HEK293 (cell line): ENCODE measurements around the gene USP2.

Experiments used
- CTCF ChIA-PET: fragments of 350-600 bp; formaldehyde crosslinking; extraction: SDS; loops from one replicate; lab custom pipeline; 2021; ENCODE audit warnings: antibody characterized with exemption; lab: Yijun Ruan, JAX
- POLR2A ChIA-PET: fragments of 300-600 bp; formaldehyde crosslinking; extraction: SDS; loops from one replicate; lab custom pipeline; 2020; ENCODE audit warnings: antibody characterized with exemption, inconsistent platforms; lab: Yijun Ruan, JAX
- H3K27ac ChIP-seq: fragments of 200-500 bp; sonication (Bioruptor generic); 2 replicates; pipeline ENCODE4 v1.5.1; 2014; ENCODE audit warnings: low read depth, low read length, control low read depth, inconsistent platforms; ENCODE audit errors: extremely low read depth
- H3K36me3 ChIP-seq, 2 experiments: fragments of 200-500 bp in 1 of 2; sonication (Bioruptor generic) in 1 of 2; 1 replicate in 1 of 2; 2 replicates in 1 of 2; pipeline ENCODE4 v1.5.1; 2014 to 2017; ENCODE audit warnings: inconsistent platforms in 2 of 2, low read length in 2 of 2; ENCODE audit not compliant: control insufficient read depth in 2 of 2, insufficient read depth in 1 of 2
- H3K4me1 ChIP-seq: fragments of 200-500 bp; sonication (Bioruptor generic); 2 replicates; pipeline ENCODE4 v1.5.1; 2014; ENCODE audit warnings: mild to moderate bottlenecking, low read length, inconsistent platforms; ENCODE audit not compliant: control insufficient read depth, insufficient read depth
- H3K4me3 ChIP-seq: 2 replicates; pipeline ENCODE4 v1.5.1; 2011; ENCODE audit warnings: low read depth, mild to moderate bottlenecking, control low read depth, low read length, moderate library complexity
- H3K9me3 ChIP-seq: fragments of 200-500 bp; sonication (Bioruptor generic); 2 replicates; pipeline ENCODE4 v1.5.1; 2014; ENCODE audit warnings: low read depth, low read length, inconsistent platforms; ENCODE audit not compliant: control insufficient read depth, insufficient read depth
- GLI2 ChIP-seq: fragments of 450-650 bp; formaldehyde crosslinking; IDR thresholded peaks from 2 replicates; pipeline ENCODE4; 2017; ENCODE audit warnings: missing biosample characterization, missing genetic modification characterization, low read depth, borderline replicate concordance
- IKZF3 ChIP-seq: fragments of 450-650 bp; IDR thresholded peaks from 2 replicates; pipeline ENCODE4 v1.5.0; 2018; ENCODE audit warnings: missing biosample characterization, mild to moderate bottlenecking, missing genetic modification characterization, moderate library complexity
- KLF8 ChIP-seq: fragments of 450-650 bp; formaldehyde crosslinking; IDR thresholded peaks from 2 replicates; pipeline ENCODE4 v1.5.1; 2016; ENCODE audit warnings: missing biosample characterization, missing genetic modification characterization
- PRDM1 ChIP-seq: fragments of 450-650 bp; formaldehyde crosslinking; IDR thresholded peaks from 2 replicates; pipeline ENCODE4; 2016; ENCODE audit warnings: missing biosample characterization, missing genetic modification characterization
- REPIN1 ChIP-seq: fragments of 450-650 bp; formaldehyde crosslinking; IDR thresholded peaks from 2 replicates; pipeline ENCODE4 v1.5.1; 2017; ENCODE audit warnings: missing biosample characterization, missing genetic modification characterization, low read depth
- YY1 ChIP-seq: fragments of 450-650 bp; formaldehyde crosslinking; IDR thresholded peaks from 2 replicates; pipeline ENCODE4 v1.5.1; 2018; ENCODE audit warnings: missing biosample characterization, missing genetic modification characterization
- YY2 ChIP-seq: fragments of 450-650 bp; formaldehyde crosslinking; IDR thresholded peaks from 2 replicates; pipeline ENCODE4 v1.5.1; 2016; ENCODE audit warnings: missing biosample characterization, missing genetic modification characterization
- ZBTB1 ChIP-seq: fragments of 450-650 bp; formaldehyde crosslinking; IDR thresholded peaks from 2 replicates; pipeline ENCODE4 v1.5.1; 2016; ENCODE audit warnings: missing biosample characterization, missing genetic modification characterization
- ZNF169 ChIP-seq: fragments of 450-650 bp; formaldehyde crosslinking; IDR thresholded peaks from 2 replicates; pipeline ENCODE4 v1.5.1; 2016; ENCODE audit warnings: missing biosample characterization, missing genetic modification characterization
- ZNF175 ChIP-seq: fragments of 450-650 bp; formaldehyde crosslinking; IDR thresholded peaks from 2 replicates; pipeline ENCODE4 v1.5.1; 2016; ENCODE audit warnings: missing biosample characterization, missing genetic modification characterization
- ZNF221 ChIP-seq: fragments of 450-650 bp; formaldehyde crosslinking; IDR thresholded peaks from 2 replicates; pipeline ENCODE4 v1.5.1; 2017; ENCODE audit warnings: missing biosample characterization, missing genetic modification characterization, borderline replicate concordance
- ZNF239 ChIP-seq: fragments of 450-650 bp; formaldehyde crosslinking; IDR thresholded peaks from 2 replicates; pipeline ENCODE4 v1.5.1; 2016; ENCODE audit warnings: missing biosample characterization, missing genetic modification characterization
- ZNF433 ChIP-seq: fragments of 450-650 bp; formaldehyde crosslinking; IDR thresholded peaks from 2 replicates; pipeline ENCODE4 v1.5.1; 2016; ENCODE audit warnings: missing biosample characterization, missing genetic modification characterization, low read depth
- ZNF501 ChIP-seq: fragments of 450-650 bp; formaldehyde crosslinking; IDR thresholded peaks from 2 replicates; pipeline ENCODE4 v1.5.1; 2016; ENCODE audit warnings: missing biosample characterization, missing genetic modification characterization
- ZNF548 ChIP-seq: fragments of 450-650 bp; formaldehyde crosslinking; IDR thresholded peaks from 2 replicates; pipeline ENCODE4 v1.5.1; 2016; ENCODE audit warnings: missing biosample characterization, missing genetic modification characterization
- ZNF624 ChIP-seq: fragments of 450-650 bp; formaldehyde crosslinking; IDR thresholded peaks from 2 replicates; pipeline ENCODE4 v1.5.1; 2017; ENCODE audit warnings: missing biosample characterization, missing genetic modification characterization
- ZNF626 ChIP-seq: fragments of 450-650 bp; sonication (Bioruptor Pico); formaldehyde crosslinking; IDR thresholded peaks from 2 replicates; pipeline ENCODE4 v1.5.1; 2018; ENCODE audit warnings: missing biosample characterization, missing genetic modification characterization, inconsistent platforms
- ZNF660 ChIP-seq: fragments of 450-650 bp; IDR thresholded peaks from 2 replicates; pipeline ENCODE4 v1.5.1; 2018; ENCODE audit warnings: missing biosample characterization, mild to moderate bottlenecking, missing genetic modification characterization
- ZNF830 ChIP-seq: fragments of 450-650 bp; IDR thresholded peaks from 2 replicates; pipeline ENCODE4 v1.5.0; 2018; ENCODE audit warnings: missing biosample characterization, missing genetic modification characterization, low read depth, mild to moderate bottlenecking, moderate library complexity
- ZSCAN5A ChIP-seq: fragments of 450-650 bp; formaldehyde crosslinking; IDR thresholded peaks from 2 replicates; pipeline ENCODE4 v1.5.1; 2016; ENCODE audit warnings: missing biosample characterization, missing genetic modification characterization

The USP2 gene

GRCh38 chr11:119417726-119418540 lies 36.4 kb upstream of the USP2 start:
- Histone ChIP-seq H3K9me3 (no peaks in the 10 kb centered on the region), H3K4me1 (no peaks in the 10 kb centered on the region), H3K27ac (no peak overlapping the region), H3K36me3 (no peaks in the 10 kb centered on the region), H3K4me3 (no peak overlapping the region)
- ChIA-PET CTCF (no interaction called here), POLR2A (interaction anchor here (0.5 kb wide), 1 partner anchor 1367 kb away, joined by 3 read pairs; no protein-coding TSS in a partner anchor)
- TF ChIP-seq IKZF3 (tag by site-specific recombination), result no peak
- no peak for TF ChIP-seq ZNF433 (tag by site-specific recombination)
- no peak for TF ChIP-seq ZNF626
- no peak for TF ChIP-seq ZNF501 (tag by site-specific recombination)
- TF ChIP-seq ZSCAN5A (tag by site-specific recombination), result no peak
- no peak for TF ChIP-seq ZNF548 (tag by site-specific recombination)
- no peak for TF ChIP-seq GLI2 (tag by site-specific recombination)

- H3K27ac ChIP-seq, result no peak overlapping the region
- no peaks in the 10 kb centered on the region for H3K36me3 ChIP-seq
- no peak for TF ChIP-seq ZNF624 (tag by site-specific recombination)
- TF ChIP-seq YY2 (tag by site-specific recombination), result no peak
- no peak for TF ChIP-seq IKZF3 (tag by site-specific recombination)
- no peak for TF ChIP-seq ZNF660
- no peak for TF ChIP-seq ZNF169 (tag by site-specific recombination)
- TF ChIP-seq REPIN1 (tag by site-specific recombination), result no peak
- no peak for TF ChIP-seq ZNF221 (tag by site-specific recombination)
- no peak for TF ChIP-seq GLI2 (tag by site-specific recombination)
- no peak for TF ChIP-seq ZNF830 (tag by site-specific recombination)
- TF ChIP-seq ZNF239, result no peak
- no peak for TF ChIP-seq PRDM1 (tag by site-specific recombination)
- TF ChIP-seq ZNF175, result no peak
- no peak for TF ChIP-seq ZBTB1
- H3K4me3 ChIP-seq, result no peak overlapping the region
- H3K9me3 ChIP-seq, result no peaks in the 10 kb centered on the region
- POLR2A ChIA-PET, result no interaction called here
- CTCF ChIA-PET, result interaction anchor here (0.7 kb wide), 1 partner anchor 1677 kb away, joined by 3 read pairs; no protein-coding TSS in a partner anchor
- no peaks in the 10 kb centered on the region for H3K4me1 ChIP-seq
Observed at GRCh38 chr11:119416606-119417580, 35.4 kb upstream of the USP2 start.

GRCh38 chr11:119415966-119416365 lies 34.5 kb upstream of the USP2 start:
- CTCF ChIA-PET, result interaction anchor here (0.7 kb wide), 1 partner anchor 1215 kb away, joined by 3 read pairs; no protein-coding TSS in a partner anchor
- Histone ChIP-seq H3K9me3 (no peaks in the 10 kb centered on the region), H3K4me3 (no peak overlapping the region), H3K36me3 (no peaks in the 10 kb centered on the region), H3K27ac (no peak overlapping the region), H3K4me1 (no peaks in the 10 kb centered on the region)
- TF ChIP-seq KLF8, result no peak
- no peak for TF ChIP-seq ZNF624 (tag by site-specific recombination)
- TF ChIP-seq YY1 (tag by site-specific recombination), result no peak
- TF ChIP-seq, all 188 proteins: peak for 0
- POLR2A ChIA-PET, result interaction anchor here (0.5 kb wide), 1 partner anchor 301 kb away, joined by 3 read pairs; no protein-coding TSS in a partner anchor
